CD14-positive monocyte (primary cell): ENCODE data around the gene FOXK2. TPM values are rescaled to one million over a fixed set of nuclear protein-coding genes. Genes with fewer than 3 reads are reported as not detected.
A peak's percentile ranks its signal among the peaks of the same experiment; 100 is the strongest.

Experiments used
- DNase-seq, 3 donors: peaks; one replicate each; pipeline ENCODE4 v3.0.0-alpha.2; 2011 to 2022
- H2AFZ ChIP-seq: 2 replicates; pipeline ENCODE4 v1.6.0; 2012; ENCODE audit warnings: mild to moderate bottlenecking, low read depth, low read length, inconsistent platforms; ENCODE audit not compliant: insufficient read depth, poor library complexity, severe bottlenecking
- H3K27ac ChIP-seq, 2 donors: 1 replicate in 1 of 2; 2 replicates in 1 of 2; pipeline ENCODE4 v1.5.1; 2012 to 2013; ENCODE audit warnings: low read length in 2 of 2, control low read depth in 1 of 2, inconsistent platforms in 1 of 2, low read depth in 1 of 2, mild to moderate bottlenecking in 1 of 2
- H3K27me3 ChIP-seq, 2 donors: one replicate each; pipeline versions ENCODE4 v1.6.0 to v1.6.1; 2011 to 2013; ENCODE audit warnings: low read length in 2 of 2; ENCODE audit not compliant: control insufficient read depth in 2 of 2, insufficient read depth in 2 of 2
- H3K36me3 ChIP-seq, 2 donors: replicated peaks in 1 of 2; 1 replicate in 1 of 2; 2 replicates in 1 of 2; pipeline versions ENCODE4 v1.5.1 to v1.6.1; 2012 to 2013; ENCODE audit warnings: low read length in 2 of 2, control low read depth in 1 of 2, inconsistent platforms in 1 of 2, mild to moderate bottlenecking in 1 of 2; ENCODE audit not compliant: insufficient read depth in 2 of 2, control insufficient read depth in 1 of 2
- H3K4me1 ChIP-seq, 2 donors: 1 replicate in 1 of 2; 2 replicates in 1 of 2; pipeline versions ENCODE4 v1.5.1 to v1.6.1; 2012 to 2013; ENCODE audit warnings: low read length in 2 of 2, control low read depth in 1 of 2, inconsistent platforms in 1 of 2, mild to moderate bottlenecking in 1 of 2, moderate library complexity in 1 of 2; ENCODE audit not compliant: insufficient read depth in 2 of 2, control insufficient read depth in 1 of 2
- H3K4me2 ChIP-seq: replicated peaks from 2 replicates; pipeline ENCODE3; 2012; ENCODE audit warnings: low read length, moderate library complexity, mild to moderate bottlenecking; ENCODE audit not compliant: poor library complexity, severe bottlenecking; ENCODE audit errors: extremely low read depth
- H3K4me3 ChIP-seq, 3 experiments: fragments of 200-600 bp in 1 of 3; sonication (generic) in 1 of 3; replicated peaks in 1 of 3; 1 replicate in 2 of 3; 2 replicates in 1 of 3; pipeline ENCODE4 v1.5.1; 2011 to 2013; ENCODE audit warnings: low read length in 3 of 3, mild to moderate bottlenecking in 3 of 3, control low read depth in 2 of 3, low read depth in 2 of 3, inconsistent platforms in 1 of 3, moderate library complexity in 1 of 3
- H3K79me2 ChIP-seq: 2 replicates; pipeline ENCODE4 v1.6.0; 2012; ENCODE audit warnings: mild to moderate bottlenecking, control low read depth, inconsistent platforms, low read length, moderate library complexity; ENCODE audit not compliant: insufficient read depth
- H3K9ac ChIP-seq: 2 replicates; pipeline ENCODE4 v1.6.0; 2017; ENCODE audit warnings: low read length, mild to moderate bottlenecking; ENCODE audit not compliant: insufficient read depth, poor library complexity, severe bottlenecking
- H3K9me3 ChIP-seq, 2 donors: replicated peaks in 1 of 2; 1 replicate in 1 of 2; 2 replicates in 1 of 2; pipeline versions ENCODE4 v1.5.1 to v1.6.1; 2012 to 2013; ENCODE audit warnings: low read length in 2 of 2, control low read depth in 1 of 2; ENCODE audit not compliant: control insufficient read depth in 1 of 2, insufficient read depth in 1 of 2
- H4K20me1 ChIP-seq: 2 replicates; pipeline ENCODE4 v1.6.0; 2012; ENCODE audit warnings: mild to moderate bottlenecking, low read length, control low read depth, moderate library complexity; ENCODE audit not compliant: insufficient read depth
- H3K27ac Mint-ChIP-seq, 7 donors: one replicate each; pipeline ENCODE4 v1.8.0; 2020; ENCODE audit warnings: mild to moderate bottlenecking in 7 of 7, mixed read lengths in 7 of 7, moderate library complexity in 6 of 7, inconsistent platforms in 2 of 7
- H3K27me3 Mint-ChIP-seq, 3 donors: one replicate each; pipeline ENCODE4 v1.8.0; 2021 to 2022; ENCODE audit warnings: low read depth in 3 of 3, mild to moderate bottlenecking in 3 of 3, mixed read lengths in 3 of 3, moderate library complexity in 3 of 3, inconsistent platforms in 1 of 3
- H3K36me3 Mint-ChIP-seq, 2 donors: one replicate each; pipeline ENCODE4 v1.8.0; 2020; ENCODE audit warnings: mixed read lengths in 2 of 2, inconsistent platforms in 1 of 2, mild to moderate bottlenecking in 1 of 2
- H3K4me1 Mint-ChIP-seq: one replicate; pipeline ENCODE4 v1.8.0; 2020; ENCODE audit warnings: mild to moderate bottlenecking, mixed read lengths
- H3K4me3 Mint-ChIP-seq, 2 donors: one replicate each; pipeline ENCODE4 v1.8.0; 2020; ENCODE audit warnings: mild to moderate bottlenecking in 2 of 2, mixed read lengths in 2 of 2, moderate library complexity in 1 of 2
- H3K9me3 Mint-ChIP-seq, 7 donors: one replicate each; pipeline ENCODE4 v1.8.0; 2020 to 2022; ENCODE audit warnings: mixed read lengths in 7 of 7, mild to moderate bottlenecking in 6 of 7, moderate library complexity in 6 of 7, inconsistent platforms in 2 of 7
- CTCF ChIP-seq: fragments of 200-600 bp; IDR thresholded peaks from one replicate; pipeline ENCODE4 v1.8.0; 2022; ENCODE audit warnings: antibody characterized with exemption, mild to moderate bottlenecking
- WGBS: methylation state at CpG from one replicate; pipeline ENCODE4 v1.1.5; 2013; ENCODE audit warnings: missing lambda C conversion rate; ENCODE audit not compliant: insufficient coverage; 5-methylcytosine and 5-hydroxymethylcytosine counted together
- intact Hi-C, 2 donors: fragments of 100-400 bp; cut with micrococcal nuclease; formaldehyde crosslinking; loops; one replicate each; pipeline versions ENCODE4 v1.15.0 to v1.15.1; 2023
- polyA plus RNA-seq, 3 donors: library from polyadenylated mRNA; depleted of rRNA in 1 of 3; unstranded in 2 of 3; stranded (reverse) in 1 of 3; fragments of 300-500 nt in 2 of 3; fragments of >200 nt in 1 of 3; fragmentation: Illumina TruSeq in 2 of 3; gene quantifications; 1 replicate in 2 of 3; 2 replicates in 1 of 3; pipeline ENCODE4 v1.2.3, GENCODE V29; 2012 to 2021

Gene FOXK2
- polyA plus RNA-seq, 3 donors: 3.5 to 18.4 (median 4.7) TPM

- Histone ChIP-seq H3K36me3 (peaks cover 14 to 41% of the 10 kb centered on the region in 2 donors), H3K4me3 (no peak overlapping the region), H3K9ac (no peak overlapping the region), H3K9me3 (no peaks in the 10 kb centered on the region), H3K4me1 (peaks cover 39 to 41% of the 10 kb centered on the region in 2 donors), H3K27me3 (no peaks in the 10 kb centered on the region), H2AFZ (no peak overlapping the region), H3K4me2 (no peak overlapping the region), H3K79me2 (no peaks in the 10 kb centered on the region), H3K27ac (no peak overlapping the region), H4K20me1 (no peaks in the 10 kb centered on the region)
- H3K9me3 Mint-ChIP-seq: no peaks in the 10 kb centered on the region
- 97% methylated on average over 18 of the region's 27 CpGs for WGBS
- H3K36me3 Mint-ChIP-seq: peaks cover 45 to 53% of the 10 kb centered on the region in 2 donors
- no peak for DNase-seq
- no peak for TF ChIP-seq CTCF
- H3K27ac Mint-ChIP-seq: peak overlapping the region in 4 of 7 donors; percentile 18 to 40 (median 26)
- H3K4me3 Mint-ChIP-seq: no peak overlapping the region
- H3K27me3 Mint-ChIP-seq: peaks cover 0 to 3% (median 1%) of the 10 kb centered on the region in 3 donors
- intact Hi-C loops: no loop called here
- peaks cover 39% of the 10 kb centered on the region for H3K4me1 Mint-ChIP-seq
Measured at GRCh38 chr17:82588266-82589175, 69.0 kb downstream of the FOXK2 start.

DNA sequence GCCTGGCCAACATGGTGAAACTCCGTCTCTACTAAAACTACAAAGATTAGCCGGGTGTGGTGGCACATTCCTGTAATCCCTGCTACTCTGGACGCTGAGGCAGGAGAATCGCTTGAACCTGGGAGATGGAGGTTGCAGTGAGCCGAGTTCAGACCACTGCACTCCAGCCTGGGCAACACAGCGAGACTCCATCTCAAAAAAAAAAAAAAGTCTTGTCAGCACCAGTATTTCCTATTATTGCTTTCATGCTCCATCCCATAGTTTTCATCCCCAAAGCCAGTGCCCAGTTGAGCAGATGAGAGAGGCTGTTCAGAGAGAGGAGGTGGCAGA lies 70.3 kb downstream of the FOXK2 start:
- no CpG with 5 or more reads among the region's 6 CpGs for WGBS
- intact Hi-C loops: no loop called here

More for the DNA sequence above, 70.3 kb downstream of the FOXK2 start:
- H3K36me3 Mint-ChIP-seq: peaks cover 33 to 45% of the 10 kb centered on the region in 2 donors
- Histone ChIP-seq H3K4me2 (no peak overlapping the region), H3K9me3 (no peaks in the 10 kb centered on the region), H3K27me3 (no peaks in the 10 kb centered on the region), H3K27ac (no peak overlapping the region), H3K79me2 (no peaks in the 10 kb centered on the region), H3K4me3 (no peak overlapping the region), H3K36me3 (peaks cover 8 to 31% of the 10 kb centered on the region in 2 donors), H3K4me1 (peaks cover 46 to 50% of the 10 kb centered on the region in 2 donors), H3K9ac (no peak overlapping the region), H4K20me1 (no peaks in the 10 kb centered on the region), H2AFZ (no peak overlapping the region)
- peak overlapping the region in 2 of 7 donors; percentile 50 to 65 for H3K27ac Mint-ChIP-seq
- no peak overlapping the region for H3K4me3 Mint-ChIP-seq
- H3K27me3 Mint-ChIP-seq: peaks cover 0 to 3% (median 1%) of the 10 kb centered on the region in 3 donors
- no peaks in the 10 kb centered on the region for H3K9me3 Mint-ChIP-seq
- peaks cover 51% of the 10 kb centered on the region for H3K4me1 Mint-ChIP-seq
- no peak for TF ChIP-seq CTCF
- DNase-seq: no peak
